ENCODE measurements around the gene TKFC.

Gene TKFC

DNA sequence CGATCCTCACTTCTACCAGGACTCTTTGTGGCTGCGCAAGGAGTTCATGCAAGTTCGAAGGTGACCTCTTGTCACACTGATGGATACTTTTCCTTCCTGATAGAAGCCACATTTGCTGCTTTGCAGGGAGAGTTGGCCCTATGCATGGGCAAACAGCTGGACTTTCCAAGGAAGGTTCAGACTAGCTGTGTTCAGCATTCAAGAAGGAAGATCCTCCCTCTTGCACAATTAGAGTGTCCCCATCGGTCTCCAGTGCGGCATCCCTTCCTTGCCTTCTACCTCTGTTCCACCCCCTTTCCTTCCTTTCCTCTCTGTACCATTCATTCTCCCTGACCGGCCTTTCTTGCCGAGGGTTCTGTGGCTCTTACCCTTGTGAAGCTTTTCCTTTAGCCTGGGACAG lies 35.6 kb downstream of the TKFC start (continued):
- TF ChIP-seq ZNF660 (tag by site-specific recombination; IDR thresholded peaks at IDR 0.05): no peak
- no peak for TF ChIP-seq ZNF211 (tag by site-specific recombination; IDR thresholded peaks at IDR 0.05; ENCODE audit: low read depth)
- TF ChIP-seq BCL11A (tag by site-specific recombination; IDR thresholded peaks at IDR 0.05; ENCODE audit: low read depth): no peak
- TF ChIP-seq ZBTB6 (tag by site-specific recombination; IDR thresholded peaks at IDR 0.05): no peak
- no peak for TF ChIP-seq ZNF121 (tag by site-specific recombination; IDR thresholded peaks at IDR 0.05)
- TF ChIP-seq, protein P1, sequence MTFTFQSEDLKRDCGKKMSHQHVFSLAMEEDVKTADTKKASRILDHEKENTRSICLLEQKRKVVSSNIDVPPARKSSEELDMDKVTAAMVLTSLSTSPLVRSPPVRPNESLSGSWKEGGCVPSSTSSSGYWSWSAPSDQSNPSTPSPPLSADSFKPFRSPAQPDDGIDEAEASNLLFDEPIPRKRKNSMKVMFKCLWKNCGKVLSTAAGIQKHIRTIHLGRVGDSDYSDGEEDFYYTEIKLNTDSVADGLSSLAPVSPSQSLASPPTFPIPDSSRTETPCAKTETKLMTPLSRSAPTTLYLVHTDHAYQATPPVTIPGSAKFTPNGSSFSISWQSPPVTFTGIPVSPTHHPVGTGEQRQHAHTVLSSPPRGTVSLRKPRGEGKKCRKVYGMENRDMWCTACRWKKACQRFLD (tag by site-specific recombination; IDR thresholded peaks at IDR 0.05): no peak
- TF ChIP-seq ZBTB7A (tag by site-specific recombination; IDR thresholded peaks at IDR 0.05; ENCODE audit: low read depth): no peak

GRCh38 chr11:61369372-61370348 lies 36.6 kb downstream of the TKFC start:
- Histone ChIP-seq H3K36me3 (ENCODE audit: control insufficient read depth in 2 of 2, insufficient read depth in 1 of 2, low read length in 2 of 2) (peaks cover 11 to 64% of the 10 kb centered on the region in 2 experiments), H3K4me1 (ENCODE audit: control insufficient read depth, insufficient read depth, low read length) (no peaks in the 10 kb centered on the region), H3K27ac (ENCODE audit: extremely low read depth, low read depth, low read length) (no peak overlapping the region), H3K4me3 (ENCODE audit: low read depth, low read length) (no peak overlapping the region), H3K9me3 (ENCODE audit: control insufficient read depth, insufficient read depth, low read depth, low read length) (no peaks in the 10 kb centered on the region)
- TF ChIP-seq, protein P2, sequence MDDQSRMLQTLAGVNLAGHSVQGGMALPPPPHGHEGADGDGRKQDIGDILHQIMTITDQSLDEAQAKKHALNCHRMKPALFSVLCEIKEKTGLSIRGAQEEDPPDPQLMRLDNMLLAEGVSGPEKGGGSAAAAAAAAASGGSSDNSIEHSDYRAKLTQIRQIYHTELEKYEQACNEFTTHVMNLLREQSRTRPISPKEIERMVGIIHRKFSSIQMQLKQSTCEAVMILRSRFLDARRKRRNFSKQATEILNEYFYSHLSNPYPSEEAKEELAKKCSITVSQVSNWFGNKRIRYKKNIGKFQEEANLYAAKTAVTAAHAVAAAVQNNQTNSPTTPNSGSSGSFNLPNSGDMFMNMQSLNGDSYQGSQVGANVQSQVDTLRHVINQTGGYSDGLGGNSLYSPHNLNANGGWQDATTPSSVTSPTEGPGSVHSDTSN (CRISPR knock-in tag; IDR thresholded peaks at IDR 0.05): no peak
- no peak for TF ChIP-seq PRDM10 (tag by site-specific recombination; IDR thresholded peaks at IDR 0.05)
- CTCF ChIA-PET: interaction anchor here (0.6 to 3.2 kb wide), 7 partner anchors 8 to 52 kb away, joined by 3 to 14 read pairs (median 3); partner anchors contain the start of genes CYB561A3 and TMEM138
- POLR2A ChIA-PET: interaction anchor here (1.0 to 2.2 kb wide), 3 partner anchors 8 to 13 kb away, joined by 3 to 15 read pairs (median 9); partner anchors contain the start of genes CYB561A3 and TMEM138

GRCh38 chr11:61370349-61371005 lies 37.4 kb downstream of the TKFC start:
- ChIA-PET CTCF (interaction anchor here (0.6 to 3.2 kb wide), 5 partner anchors 8 to 207 kb away, joined by 3 to 14 read pairs (median 3); partner anchors contain the start of genes CYB561A3 and TMEM138), POLR2A (interaction anchor here (1.2 to 2.2 kb wide), 3 partner anchors 9 to 34 kb away, joined by 4 to 15 read pairs (median 9); partner anchors contain the start of genes CYB561A3 and TMEM138)
- H3K4me1 ChIP-seq (ENCODE audit: control insufficient read depth, insufficient read depth, low read length): no peaks in the 10 kb centered on the region

More at GRCh38 chr11:61370349-61371005, 37.4 kb downstream of the TKFC start:
- Histone ChIP-seq H3K9me3 (ENCODE audit: control insufficient read depth, insufficient read depth, low read depth, low read length) (no peaks in the 10 kb centered on the region), H3K27ac (ENCODE audit: extremely low read depth, low read depth, low read length) (no peak overlapping the region), H3K36me3 (ENCODE audit: control insufficient read depth in 2 of 2, insufficient read depth in 1 of 2, low read length in 2 of 2) (peaks cover 4 to 62% of the 10 kb centered on the region in 2 experiments), H3K4me3 (ENCODE audit: low read depth, low read length) (no peak overlapping the region)
- TF ChIP-seq ZNF585B (tag by site-specific recombination; IDR thresholded peaks at IDR 0.05) (no peak), ZNF514 (tag by site-specific recombination; IDR thresholded peaks at IDR 0.05) (no peak)

All from HEK293 (cell line).